OCI-LY3 (cell line): Measurements from ENCODE around the gene OR1F1.

Experiments
- H2AFZ ChIP-seq: fragments of 200-600, 300-600 bp; shearing (Covaris generic); 2 replicates; pipeline ENCODE4 v1.6.0; 2014; ENCODE audit warnings: antibody characterized with exemption, low read depth, low read length
- H3K27ac ChIP-seq: fragments of 200-600, 300-600 bp; sonication (generic); 2 replicates; pipeline ENCODE4 v1.5.1; 2014; ENCODE audit warnings: mild to moderate bottlenecking, low read length, moderate library complexity, mixed read lengths
- H3K27me3 ChIP-seq: fragments of 200-600, 300-600 bp; sonication (generic); 2 replicates; pipeline ENCODE4 v1.6.1; 2014; ENCODE audit warnings: low read depth, low read length, mixed read lengths
- H3K36me3 ChIP-seq: fragments of 200-600, 300-600 bp; sonication (generic); replicated peaks from 2 replicates; pipeline ENCODE3; 2014; ENCODE audit warnings: low read depth, low read length, mixed read lengths
- H3K4me1 ChIP-seq: fragments of 300-600, 200-600 bp; sonication (generic); 2 replicates; pipeline ENCODE4 v1.6.1; 2014; ENCODE audit warnings: low read length, mixed read lengths
- H3K4me2 ChIP-seq: fragments of 200-600, 300-600 bp; sonication (generic); 2 replicates; pipeline ENCODE4 v1.6.1; 2014; ENCODE audit warnings: low read length, mixed read lengths
- H3K4me3 ChIP-seq: fragments of 300-600, 200-600 bp; sonication (generic); 2 replicates; pipeline ENCODE4 v1.5.1; 2014; ENCODE audit warnings: antibody characterized with exemption, mild to moderate bottlenecking, low read length, moderate library complexity
- H3K79me2 ChIP-seq: fragments of 300-600, 200-600 bp; shearing (Covaris generic); 2 replicates; pipeline ENCODE4 v1.6.1; 2014; ENCODE audit warnings: mild to moderate bottlenecking, low read length, mixed read lengths
- H3K9ac ChIP-seq: fragments of 300-600, 200-600 bp; shearing (Covaris generic); 2 replicates; pipeline ENCODE4 v1.6.0; 2014; ENCODE audit warnings: mild to moderate bottlenecking, low read length, moderate library complexity
- H3K9me3 ChIP-seq: fragments of 200-600, 300-600 bp; shearing (Covaris generic); 2 replicates; pipeline ENCODE4 v1.6.1; 2014; ENCODE audit warnings: low read length, mixed read lengths; ENCODE audit not compliant: insufficient read depth
- H4K20me1 ChIP-seq: fragments of 200-600, 300-600 bp; sonication (generic); 2 replicates; pipeline ENCODE4 v1.6.1; 2016; ENCODE audit warnings: low read length, mixed read lengths; ENCODE audit not compliant: insufficient read depth
- EZH2phosphoT487 ChIP-seq: fragments of 200-600 bp; shearing (Covaris generic); IDR thresholded peaks from 2 replicates; pipeline ENCODE4 v1.6.1; 2018; ENCODE audit warnings: antibody characterized with exemption, mixed run types, low read depth
- TF ChIP-seq, protein P1 (sequence below): fragments of 200-600, 300-600 bp; sonication (generic); IDR thresholded peaks from 2 replicates; pipeline ENCODE4 v1.5.1; 2014; ENCODE audit warnings: antibody characterized with exemption, low read length, low read depth

Gene OR1F1

DNA sequence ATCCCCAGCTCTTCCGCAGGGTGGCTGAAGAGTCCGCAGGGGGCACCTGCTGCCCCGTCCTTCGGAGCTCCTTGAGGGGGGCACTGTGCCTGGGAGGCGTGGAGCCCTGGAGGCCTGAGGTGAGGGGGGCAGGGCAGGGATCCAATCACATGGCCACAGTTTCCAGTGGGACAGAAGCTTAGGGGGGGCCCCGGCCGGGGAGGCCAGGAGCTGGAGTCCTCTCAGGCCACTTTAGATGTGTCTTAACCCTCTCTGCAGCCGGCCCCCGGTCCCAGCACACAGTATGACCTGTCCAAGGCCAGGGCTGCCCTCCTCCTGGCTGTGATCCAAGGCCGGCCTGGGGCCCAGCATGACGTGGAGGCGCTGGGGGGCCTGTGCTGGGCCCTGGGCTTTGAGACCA lies 42.3 kb upstream of the OR1F1 start:
- no peak overlapping the region for H3K27ac ChIP-seq

DNA sequence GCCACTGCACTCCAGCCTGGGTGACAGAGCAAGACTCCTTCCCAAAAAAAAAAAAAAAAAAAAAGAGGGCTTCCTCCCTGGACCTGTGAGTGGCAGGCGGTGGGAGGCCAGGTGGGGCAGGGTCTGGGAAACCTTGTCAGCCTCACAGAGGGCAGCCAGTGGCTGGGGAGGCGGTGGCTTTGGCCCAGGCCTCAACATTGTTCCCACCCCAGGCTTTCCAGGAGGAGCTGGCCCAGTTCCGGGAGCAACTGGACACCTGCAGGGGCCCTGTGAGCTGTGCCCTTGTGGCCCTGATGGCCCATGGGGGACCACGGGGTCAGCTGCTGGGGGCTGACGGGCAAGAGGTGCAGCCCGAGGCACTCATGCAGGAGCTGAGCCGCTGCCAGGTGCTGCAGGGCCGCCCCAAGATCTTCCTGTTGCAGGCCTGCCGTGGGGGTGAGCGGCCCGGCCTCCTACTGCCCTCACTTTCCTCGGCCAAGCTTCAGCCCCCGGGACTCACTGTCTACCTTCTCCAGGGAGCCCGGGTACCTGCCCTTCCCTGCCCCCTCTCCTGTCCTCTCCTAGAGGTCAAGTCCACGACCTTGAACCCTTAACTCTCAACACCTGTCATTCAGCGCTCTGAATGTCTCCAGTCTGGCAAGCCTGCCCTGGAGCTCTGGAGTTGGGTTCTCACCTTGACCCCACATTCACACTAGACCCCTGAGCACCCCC lies 40.8 kb upstream of the OR1F1 start:
- Histone ChIP-seq H3K27me3 (no peaks in the 10 kb centered on the region), H3K4me2 (no peak overlapping the region), H4K20me1 (no peaks in the 10 kb centered on the region), H3K79me2 (no peaks in the 10 kb centered on the region), H2AFZ (no peak overlapping the region), H3K4me3 (no peak overlapping the region), H3K4me1 (peaks cover 6% of the 10 kb centered on the region; the same call in 1 of the 2 replicates), H3K36me3 (no peaks in the 10 kb centered on the region), H3K9me3 (no peaks in the 10 kb centered on the region), H3K27ac (no peak overlapping the region), H3K9ac (no peak overlapping the region)
- TF ChIP-seq EZH2phosphoT487, result no peak
- TF ChIP-seq, protein P1, sequence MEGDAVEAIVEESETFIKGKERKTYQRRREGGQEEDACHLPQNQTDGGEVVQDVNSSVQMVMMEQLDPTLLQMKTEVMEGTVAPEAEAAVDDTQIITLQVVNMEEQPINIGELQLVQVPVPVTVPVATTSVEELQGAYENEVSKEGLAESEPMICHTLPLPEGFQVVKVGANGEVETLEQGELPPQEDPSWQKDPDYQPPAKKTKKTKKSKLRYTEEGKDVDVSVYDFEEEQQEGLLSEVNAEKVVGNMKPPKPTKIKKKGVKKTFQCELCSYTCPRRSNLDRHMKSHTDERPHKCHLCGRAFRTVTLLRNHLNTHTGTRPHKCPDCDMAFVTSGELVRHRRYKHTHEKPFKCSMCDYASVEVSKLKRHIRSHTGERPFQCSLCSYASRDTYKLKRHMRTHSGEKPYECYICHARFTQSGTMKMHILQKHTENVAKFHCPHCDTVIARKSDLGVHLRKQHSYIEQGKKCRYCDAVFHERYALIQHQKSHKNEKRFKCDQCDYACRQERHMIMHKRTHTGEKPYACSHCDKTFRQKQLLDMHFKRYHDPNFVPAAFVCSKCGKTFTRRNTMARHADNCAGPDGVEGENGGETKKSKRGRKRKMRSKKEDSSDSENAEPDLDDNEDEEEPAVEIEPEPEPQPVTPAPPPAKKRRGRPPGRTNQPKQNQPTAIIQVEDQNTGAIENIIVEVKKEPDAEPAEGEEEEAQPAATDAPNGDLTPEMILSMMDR, result no peak

More for the DNA sequence above, 42.3 kb upstream of the OR1F1 start:
- H3K4me2 ChIP-seq, result no peak overlapping the region
- no peaks in the 10 kb centered on the region for H4K20me1 ChIP-seq
- H2AFZ ChIP-seq, result no peak overlapping the region
- no peaks in the 10 kb centered on the region for H3K9me3 ChIP-seq
- H3K27me3 ChIP-seq, result no peaks in the 10 kb centered on the region
- no peaks in the 10 kb centered on the region for H3K79me2 ChIP-seq
- no peak overlapping the region for H3K4me3 ChIP-seq
- no peaks in the 10 kb centered on the region for H3K36me3 ChIP-seq
- TF ChIP-seq EZH2phosphoT487, result no peak
- TF ChIP-seq, protein P1, result no peak
- H3K9ac ChIP-seq, result no peak overlapping the region
- peaks cover 6% of the 10 kb centered on the region; the same call in 1 of the 2 replicates for H3K4me1 ChIP-seq

DNA sequence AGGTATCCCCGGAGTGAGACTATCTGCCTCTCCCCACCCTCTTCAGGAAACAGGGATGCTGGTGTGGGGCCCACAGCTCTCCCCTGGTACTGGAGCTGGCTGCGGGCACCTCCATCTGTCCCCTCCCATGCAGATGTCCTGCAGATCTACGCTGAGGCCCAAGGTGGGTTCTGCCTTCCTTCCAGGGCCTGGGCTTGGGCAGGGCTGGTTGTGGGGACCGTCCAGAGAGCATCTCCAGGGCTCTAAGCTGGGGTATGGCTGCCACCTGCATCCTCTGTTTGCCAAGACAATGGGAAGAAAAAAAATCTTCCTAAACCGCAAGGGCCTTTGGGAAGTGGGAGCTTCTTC lies 40.3 kb upstream of the OR1F1 start:
- no peak overlapping the region for H3K27ac ChIP-seq
- H3K4me3 ChIP-seq, result no peak overlapping the region
- peaks cover 6% of the 10 kb centered on the region; the same call in 1 of the 2 replicates for H3K4me1 ChIP-seq
- H3K4me2 ChIP-seq, result no peak overlapping the region
- H3K36me3 ChIP-seq, result no peaks in the 10 kb centered on the region
- no peak overlapping the region for H3K9ac ChIP-seq
- H3K27me3 ChIP-seq, result no peaks in the 10 kb centered on the region
- H4K20me1 ChIP-seq, result no peaks in the 10 kb centered on the region
- no peaks in the 10 kb centered on the region for H3K79me2 ChIP-seq
- TF ChIP-seq EZH2phosphoT487, result no peak
- TF ChIP-seq, protein P1, result no peak
- H3K9me3 ChIP-seq, result no peaks in the 10 kb centered on the region
- no peak overlapping the region for H2AFZ ChIP-seq

DNA sequence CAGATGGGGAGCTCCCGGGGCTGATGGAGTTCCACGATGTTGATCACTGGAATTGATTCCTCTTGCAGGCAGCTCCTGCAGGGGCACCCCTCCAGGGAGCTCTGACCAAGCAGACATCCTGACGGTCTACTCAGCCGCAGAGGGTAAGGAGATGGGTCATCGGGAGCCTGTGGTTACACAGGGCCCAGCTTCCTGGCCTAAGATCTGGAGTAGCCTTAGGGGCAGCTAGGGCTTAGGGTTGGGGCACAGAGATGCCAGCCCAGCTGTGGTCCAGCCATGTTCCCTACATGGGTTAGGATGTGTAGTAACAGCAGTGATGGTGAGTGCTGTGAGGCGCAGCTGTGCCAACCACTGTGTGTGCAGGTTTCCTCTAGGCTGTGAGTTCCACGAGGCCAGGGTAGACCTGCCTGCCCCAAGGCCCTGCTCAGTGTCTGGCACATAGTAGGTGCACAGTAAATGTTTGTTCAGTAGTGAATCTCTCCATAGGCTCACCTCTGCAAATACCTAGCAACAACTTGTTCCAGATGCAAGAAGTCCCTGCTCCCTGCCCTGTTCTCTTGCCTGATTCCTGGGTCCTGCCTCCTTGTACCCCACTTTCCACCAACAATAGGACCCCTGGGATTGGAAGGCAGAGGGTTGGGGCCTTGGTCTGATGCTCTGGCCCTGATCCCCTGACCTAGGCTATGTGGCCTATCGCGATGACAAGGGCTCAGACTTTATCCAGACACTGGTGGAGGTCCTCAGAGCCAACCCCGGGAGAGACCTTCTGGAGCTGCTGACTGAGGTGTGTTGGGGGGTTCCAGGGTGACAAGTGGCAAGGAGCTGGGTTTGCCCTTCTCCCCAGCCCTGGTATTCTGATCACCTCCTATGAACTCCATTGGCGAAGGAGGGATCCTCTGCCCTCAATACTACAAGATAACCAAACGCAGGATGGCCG lies 39.5 kb upstream of the OR1F1 start:
- H3K4me1 ChIP-seq, result peaks cover 6% of the 10 kb centered on the region; the same call in 1 of the 2 replicates
- no peak overlapping the region; the same call in 1 of the 2 replicates for H3K4me3 ChIP-seq
- H3K27me3 ChIP-seq, result no peaks in the 10 kb centered on the region
- H3K9me3 ChIP-seq, result no peaks in the 10 kb centered on the region
- no peaks in the 10 kb centered on the region for H3K79me2 ChIP-seq
- no peaks in the 10 kb centered on the region for H3K36me3 ChIP-seq
- peak overlapping the region; percentile 90 for H3K4me2 ChIP-seq
- H3K9ac ChIP-seq, result no peak overlapping the region
- no peak overlapping the region for H2AFZ ChIP-seq
- TF ChIP-seq EZH2phosphoT487, result no peak
- TF ChIP-seq, protein P1, result no peak
- H4K20me1 ChIP-seq, result no peaks in the 10 kb centered on the region
- H3K27ac ChIP-seq, result no peak overlapping the region
